GM06990 (cell line): ENCODE measurements around the gene LHX3.

ENCODE experiments used
- DNase-seq: peaks from one replicate; pipeline ENCODE4 v3.0.0-alpha.2; 2011; ENCODE audit not compliant: insufficient read length; ENCODE audit errors: extremely low read depth
- H3K27me3 ChIP-seq: replicated peaks from 2 replicates; pipeline ENCODE4 v1.6.0; 2011; ENCODE audit warnings: low read length; ENCODE audit not compliant: control insufficient read depth, insufficient read depth
- H3K36me3 ChIP-seq: 2 replicates; pipeline ENCODE4 v1.5.1; 2011; ENCODE audit warnings: low read length; ENCODE audit not compliant: control insufficient read depth, insufficient read depth
- H3K4me3 ChIP-seq: replicated peaks from 2 replicates; pipeline ENCODE4 v1.5.1; 2011; ENCODE audit warnings: low read depth, mild to moderate bottlenecking, control low read depth, low read length
- TF ChIP-seq, protein P1 (sequence below): IDR thresholded peaks from 2 replicates; pipeline ENCODE4 v1.5.1; 2011; ENCODE audit warnings: low read length, control low read depth, mild to moderate bottlenecking, inconsistent platforms; ENCODE audit not compliant: insufficient read depth, poor library complexity, severe bottlenecking

LHX3 gene

GRCh38 chr9:136250676-136251075, 45.7 kb upstream of the LHX3 start:
- no peak for DNase-seq
- Histone ChIP-seq H3K4me3 (no peak overlapping the region), H3K27me3 (no peaks in the 10 kb centered on the region; the same call in 1 of the 2 replicates), H3K36me3 (no peaks in the 10 kb centered on the region)
- TF ChIP-seq, protein P1, sequence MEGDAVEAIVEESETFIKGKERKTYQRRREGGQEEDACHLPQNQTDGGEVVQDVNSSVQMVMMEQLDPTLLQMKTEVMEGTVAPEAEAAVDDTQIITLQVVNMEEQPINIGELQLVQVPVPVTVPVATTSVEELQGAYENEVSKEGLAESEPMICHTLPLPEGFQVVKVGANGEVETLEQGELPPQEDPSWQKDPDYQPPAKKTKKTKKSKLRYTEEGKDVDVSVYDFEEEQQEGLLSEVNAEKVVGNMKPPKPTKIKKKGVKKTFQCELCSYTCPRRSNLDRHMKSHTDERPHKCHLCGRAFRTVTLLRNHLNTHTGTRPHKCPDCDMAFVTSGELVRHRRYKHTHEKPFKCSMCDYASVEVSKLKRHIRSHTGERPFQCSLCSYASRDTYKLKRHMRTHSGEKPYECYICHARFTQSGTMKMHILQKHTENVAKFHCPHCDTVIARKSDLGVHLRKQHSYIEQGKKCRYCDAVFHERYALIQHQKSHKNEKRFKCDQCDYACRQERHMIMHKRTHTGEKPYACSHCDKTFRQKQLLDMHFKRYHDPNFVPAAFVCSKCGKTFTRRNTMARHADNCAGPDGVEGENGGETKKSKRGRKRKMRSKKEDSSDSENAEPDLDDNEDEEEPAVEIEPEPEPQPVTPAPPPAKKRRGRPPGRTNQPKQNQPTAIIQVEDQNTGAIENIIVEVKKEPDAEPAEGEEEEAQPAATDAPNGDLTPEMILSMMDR: no peak

- no peaks in the 10 kb centered on the region; the same call in 1 of the 2 replicates for H3K27me3 ChIP-seq
- no peak overlapping the region for H3K4me3 ChIP-seq
- TF ChIP-seq, protein P1: no peak
- no peak for DNase-seq
- no peaks in the 10 kb centered on the region for H3K36me3 ChIP-seq
Observed at GRCh38 chr9:136249877-136250559, 45.1 kb upstream of the LHX3 start.

GRCh38 chr9:136248951-136249876, 44.3 kb upstream of the LHX3 start:
- Histone ChIP-seq H3K27me3 (no peaks in the 10 kb centered on the region; the same call in 1 of the 2 replicates), H3K4me3 (no peak overlapping the region), H3K36me3 (no peaks in the 10 kb centered on the region)
- TF ChIP-seq, protein P1: no peak
- DNase-seq: no peak

GRCh38 chr9:136247947-136248637, 43.2 kb upstream of the LHX3 start:
- DNase-seq: no peak

GRCh38 chr9:136247551-136247916, 42.6 kb upstream of the LHX3 start:
- DNase-seq: no peak
- TF ChIP-seq, protein P1: no peak
- no peaks in the 10 kb centered on the region; the same call in 1 of the 2 replicates for H3K27me3 ChIP-seq
- H3K4me3 ChIP-seq: no peak overlapping the region
- H3K36me3 ChIP-seq: no peaks in the 10 kb centered on the region

More at GRCh38 chr9:136247947-136248637, 43.2 kb upstream of the LHX3 start:
- Histone ChIP-seq H3K4me3 (no peak overlapping the region), H3K27me3 (no peaks in the 10 kb centered on the region; the same call in 1 of the 2 replicates), H3K36me3 (no peaks in the 10 kb centered on the region)
- TF ChIP-seq, protein P1: no peak
